H9 (cell line): Measurements from ENCODE around the gene LPIN2. TPM values are rescaled to one million over a fixed set of nuclear protein-coding genes. Genes with fewer than 3 reads are reported as not detected.

Source experiments
- DNase-seq: peaks from one replicate; pipeline ENCODE4 v3.0.0-alpha.2; 2017
- H2AFZ ChIP-seq: one replicate; pipeline ENCODE4 v1.6.1; 2013; ENCODE audit warnings: mild to moderate bottlenecking, low read length, control low read depth, moderate library complexity
- H2AK5ac ChIP-seq: 2 replicates; pipeline ENCODE4 v1.6.1; 2013; ENCODE audit warnings: low read length, control low read depth, mixed read lengths; ENCODE audit not compliant: insufficient read length
- H2BK120ac ChIP-seq: one replicate; pipeline ENCODE4 v1.6.1; 2013; ENCODE audit warnings: low read depth, mild to moderate bottlenecking, low read length, control low read depth, inconsistent platforms; ENCODE audit not compliant: poor library complexity, severe bottlenecking
- H2BK12ac ChIP-seq: 2 replicates; pipeline ENCODE4 v1.6.1; 2013; ENCODE audit warnings: low read length, control low read depth, mixed read lengths, low read depth; ENCODE audit not compliant: insufficient read length
- H2BK15ac ChIP-seq: 2 replicates; pipeline ENCODE4 v1.6.1; 2013; ENCODE audit warnings: low read depth, low read length, control low read depth
- H2BK20ac ChIP-seq: one replicate; pipeline ENCODE4 v1.6.1; 2013; ENCODE audit warnings: low read depth, mild to moderate bottlenecking, low read length, control low read depth, inconsistent platforms; ENCODE audit not compliant: poor library complexity, severe bottlenecking
- H2BK5ac ChIP-seq: 2 replicates; pipeline ENCODE4 v1.6.1; 2013; ENCODE audit warnings: low read length, control low read depth, mixed read lengths; ENCODE audit not compliant: insufficient read length
- H3K14ac ChIP-seq: 2 replicates; pipeline ENCODE4 v1.6.1; 2013; ENCODE audit warnings: low read length, control low read depth; ENCODE audit not compliant: insufficient read depth
- H3K18ac ChIP-seq: 2 replicates; pipeline ENCODE4 v1.6.1; 2013; ENCODE audit warnings: low read depth, mild to moderate bottlenecking, mixed read lengths, low read length, control low read depth; ENCODE audit not compliant: insufficient read length
- H3K23ac ChIP-seq: 2 replicates; pipeline ENCODE4 v1.6.1; 2013; ENCODE audit warnings: low read length, control low read depth, mixed read lengths, low read depth; ENCODE audit not compliant: insufficient read length
- H3K23me2 ChIP-seq: 2 replicates; pipeline ENCODE4 v1.6.1; 2013; ENCODE audit warnings: low read depth, mild to moderate bottlenecking, mixed read lengths, low read length, control low read depth; ENCODE audit not compliant: insufficient read length, poor library complexity, severe bottlenecking
- H3K27ac ChIP-seq: 2 replicates; pipeline ENCODE4 v1.5.1; 2013; ENCODE audit warnings: low read length, control low read depth, mixed read lengths, low read depth; ENCODE audit not compliant: insufficient read length
- H3K27me3 ChIP-seq: 2 replicates; pipeline ENCODE4 v1.6.1; 2013; ENCODE audit warnings: low read length, control low read depth, inconsistent platforms; ENCODE audit not compliant: insufficient read depth
- H3K4ac ChIP-seq: 2 replicates; pipeline ENCODE4 v1.6.1; 2013; ENCODE audit warnings: low read depth, mild to moderate bottlenecking, control low read depth, inconsistent platforms, low read length, moderate library complexity
- H3K4me1 ChIP-seq: 2 replicates; pipeline ENCODE4 v1.6.1; 2013; ENCODE audit warnings: low read length, control low read depth, inconsistent platforms; ENCODE audit not compliant: insufficient read depth
- H3K4me2 ChIP-seq: 2 replicates; pipeline ENCODE4 v1.6.1; 2013; ENCODE audit warnings: low read length, control low read depth, mixed read lengths; ENCODE audit not compliant: insufficient read length, insufficient read depth
- H3K56ac ChIP-seq: 2 replicates; pipeline ENCODE4 v1.6.1; 2013; ENCODE audit warnings: low read depth, mild to moderate bottlenecking, mixed read lengths, low read length, control low read depth; ENCODE audit not compliant: insufficient read length
- H3K79me1 ChIP-seq: 2 replicates; pipeline ENCODE4 v1.6.1; 2013; ENCODE audit warnings: low read depth, mild to moderate bottlenecking, moderate library complexity, low read length, control low read depth, inconsistent platforms; ENCODE audit not compliant: insufficient read depth, poor library complexity, severe bottlenecking
- H3K79me2 ChIP-seq: 2 replicates; pipeline ENCODE4 v1.6.1; 2013; ENCODE audit warnings: low read length, control low read depth, inconsistent platforms; ENCODE audit not compliant: insufficient read depth
- H3K9ac ChIP-seq: 2 replicates; pipeline ENCODE4 v1.6.1; 2013; ENCODE audit warnings: low read length, control low read depth, mixed read lengths; ENCODE audit not compliant: insufficient read length; ENCODE audit errors: extremely low read depth
- H3K9me3 ChIP-seq: one replicate; pipeline ENCODE4 v1.6.1; 2013; ENCODE audit warnings: low read depth, low read length, inconsistent platforms; ENCODE audit not compliant: control insufficient read depth
- H3T11ph ChIP-seq: one replicate; pipeline ENCODE4 v1.6.1; 2013; ENCODE audit warnings: mild to moderate bottlenecking, low read length, control low read depth, inconsistent platforms
- H4K20me1 ChIP-seq: one replicate; pipeline ENCODE4 v1.6.1; 2013; ENCODE audit not compliant: control insufficient read depth, insufficient read length, insufficient read depth
- H4K5ac ChIP-seq: 2 replicates; pipeline ENCODE4 v1.6.1; 2013; ENCODE audit warnings: low read depth, mild to moderate bottlenecking, mixed read lengths, low read length, control low read depth; ENCODE audit not compliant: insufficient read length
- H4K8ac ChIP-seq: replicated peaks from 2 replicates; pipeline ENCODE4 v1.6.1; 2013; ENCODE audit warnings: low read length, control low read depth, mixed read lengths, low read depth; ENCODE audit not compliant: insufficient read length
- H4K91ac ChIP-seq: 2 replicates; pipeline ENCODE4 v1.6.1; 2013; ENCODE audit warnings: low read depth, mild to moderate bottlenecking, moderate library complexity, mixed read lengths, low read length, control low read depth; ENCODE audit not compliant: insufficient read length
- H3K27ac Mint-ChIP-seq, 3 experiments: 2 replicates in 2 of 3; 3 replicates in 1 of 3; pipeline ENCODE4 v1.8.0; 2020 to 2021; ENCODE audit warnings: mixed read lengths in 3 of 3, mild to moderate bottlenecking in 1 of 3, moderate library complexity in 1 of 3
- H3K27me3 Mint-ChIP-seq: 2 replicates; pipeline ENCODE4 v1.8.0; 2021; ENCODE audit warnings: low read depth, mild to moderate bottlenecking, moderate library complexity, mixed read lengths
- H3K36me3 Mint-ChIP-seq, 3 experiments: 2 replicates in 2 of 3; 3 replicates in 1 of 3; pipeline ENCODE4 v1.8.0; 2020 to 2021; ENCODE audit warnings: low read depth in 3 of 3, mixed read lengths in 3 of 3; ENCODE audit not compliant: insufficient read depth in 1 of 3
- H3K4me1 Mint-ChIP-seq, 2 experiments: 2 replicates each; pipeline ENCODE4 v1.8.0; 2020; ENCODE audit warnings: mixed read lengths in 2 of 2
- H3K4me3 Mint-ChIP-seq, 2 experiments: 2 replicates in 1 of 2; 3 replicates in 1 of 2; pipeline ENCODE4 v1.8.0; 2020 to 2021; ENCODE audit warnings: mild to moderate bottlenecking in 2 of 2, mixed read lengths in 2 of 2, moderate library complexity in 1 of 2
- H3K9me3 Mint-ChIP-seq, 2 experiments: 2 replicates in 1 of 2; 3 replicates in 1 of 2; pipeline ENCODE4 v1.8.0; 2020; ENCODE audit warnings: mild to moderate bottlenecking in 2 of 2, mixed read lengths in 2 of 2, moderate library complexity in 1 of 2
- WGBS: extraction: QIAGEN DNeasy Blood & Tissue Kit; methylation state at CpG from one replicate; pipeline ENCODE4 v1.1.7; 2013; ENCODE audit warnings: missing lambda C conversion rate, low lambda C conversion rate, mixed read lengths; ENCODE audit not compliant: insufficient read length; ENCODE audit errors: extremely low coverage; 5-methylcytosine and 5-hydroxymethylcytosine counted together
- total RNA-seq: library from RNA; stranded (reverse); gene quantifications from 2 replicates; pipeline ENCODE4 v1.2.1, GENCODE V29; 2021
- TF ChIP-seq, protein P1 (sequence below): fragments of 200-600 bp; sonication (generic); conservative IDR thresholded peaks from 3 replicates; pipeline ENCODE4 v1.8.0; 2021; ENCODE audit warnings: antibody characterized with exemption, mild to moderate bottlenecking

The LPIN2 gene
- total RNA-seq, 1 experiment from 2014 or later, result 9.2 TPM

DNA sequence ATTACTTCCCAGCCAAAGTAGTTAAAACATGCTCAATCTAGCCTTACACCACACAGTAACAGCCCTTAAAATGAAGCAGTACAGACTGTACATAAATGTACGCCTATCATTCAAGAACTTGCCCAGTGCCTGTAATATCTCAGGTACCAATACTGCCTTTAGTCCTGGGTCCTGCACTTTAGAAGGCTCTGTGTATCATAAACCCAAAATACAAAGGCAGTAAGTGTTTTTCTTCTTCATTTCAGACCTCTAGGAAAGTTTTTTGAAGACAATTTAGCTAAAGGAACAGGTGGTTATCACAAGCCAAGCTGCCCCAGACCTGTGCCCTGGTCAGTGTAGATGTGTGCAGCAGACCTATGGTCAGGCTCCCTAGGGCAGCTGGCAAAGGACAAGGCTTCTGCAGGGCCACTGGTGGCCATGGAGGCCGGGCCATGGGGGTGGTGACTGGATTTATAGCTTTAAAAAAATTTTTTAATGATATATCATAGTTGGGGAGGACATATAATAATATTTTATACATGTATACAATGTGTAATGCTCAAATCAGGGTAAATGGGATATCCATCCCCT, 18.8 kb downstream of the LPIN2 start:
- Histone ChIP-seq H2BK15ac (no peak overlapping the region), H3K14ac (no peak overlapping the region), H2AK5ac (no peak overlapping the region), H3K79me2 (peaks cover 4% of the 10 kb centered on the region; the same call in 1 of the 2 replicates), H4K5ac (no peak overlapping the region), H3K9ac (no peak overlapping the region), H3K23me2 (no peaks in the 10 kb centered on the region), H3K56ac (no peak overlapping the region), H2BK5ac (no peak overlapping the region), H3K9me3 (no peaks in the 10 kb centered on the region), H2BK120ac (no peak overlapping the region), H2BK20ac (no peak overlapping the region), H3K4me1 (peaks cover 6% of the 10 kb centered on the region; the same call in 1 of the 2 replicates), H3K4me2 (no peak overlapping the region), H3T11ph (no peak overlapping the region), H3K23ac (no peak overlapping the region), H2AFZ (no peak overlapping the region), H3K27ac (no peak overlapping the region), H3K27me3 (no peaks in the 10 kb centered on the region), H3K79me1 (peaks cover 6% of the 10 kb centered on the region), H4K20me1 (no peaks in the 10 kb centered on the region), H4K91ac (no peak overlapping the region), H3K18ac (no peak overlapping the region), H3K4ac (no peak overlapping the region), H2BK12ac (no peak overlapping the region), H4K8ac (no peak overlapping the region)
- no peak for DNase-seq
- WGBS, result no CpG with 5 or more reads among the region's 2 CpGs
- peaks cover 18% of the 10 kb centered on the region in 2 experiments for H3K4me1 Mint-ChIP-seq
- H3K27ac Mint-ChIP-seq, result no peak overlapping the region
- TF ChIP-seq, protein P1, sequence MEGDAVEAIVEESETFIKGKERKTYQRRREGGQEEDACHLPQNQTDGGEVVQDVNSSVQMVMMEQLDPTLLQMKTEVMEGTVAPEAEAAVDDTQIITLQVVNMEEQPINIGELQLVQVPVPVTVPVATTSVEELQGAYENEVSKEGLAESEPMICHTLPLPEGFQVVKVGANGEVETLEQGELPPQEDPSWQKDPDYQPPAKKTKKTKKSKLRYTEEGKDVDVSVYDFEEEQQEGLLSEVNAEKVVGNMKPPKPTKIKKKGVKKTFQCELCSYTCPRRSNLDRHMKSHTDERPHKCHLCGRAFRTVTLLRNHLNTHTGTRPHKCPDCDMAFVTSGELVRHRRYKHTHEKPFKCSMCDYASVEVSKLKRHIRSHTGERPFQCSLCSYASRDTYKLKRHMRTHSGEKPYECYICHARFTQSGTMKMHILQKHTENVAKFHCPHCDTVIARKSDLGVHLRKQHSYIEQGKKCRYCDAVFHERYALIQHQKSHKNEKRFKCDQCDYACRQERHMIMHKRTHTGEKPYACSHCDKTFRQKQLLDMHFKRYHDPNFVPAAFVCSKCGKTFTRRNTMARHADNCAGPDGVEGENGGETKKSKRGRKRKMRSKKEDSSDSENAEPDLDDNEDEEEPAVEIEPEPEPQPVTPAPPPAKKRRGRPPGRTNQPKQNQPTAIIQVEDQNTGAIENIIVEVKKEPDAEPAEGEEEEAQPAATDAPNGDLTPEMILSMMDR, result no peak
- no peaks in the 10 kb centered on the region for H3K27me3 Mint-ChIP-seq
- H3K36me3 Mint-ChIP-seq, result peaks cover 6 to 7% (median 7%) of the 10 kb centered on the region in 3 experiments
- peaks cover 0 to 2% of the 10 kb centered on the region in 2 experiments; a peak in 1 of 5 replicates for H3K9me3 Mint-ChIP-seq
- H3K4me3 Mint-ChIP-seq, result no peak overlapping the region
